GM12891 (cell line): ENCODE data around the gene ROBO1.

Source experiments
- DNase-seq: peaks from one replicate; pipeline ENCODE4 v3.0.0; 2011; ENCODE audit warnings: low spot score; ENCODE audit not compliant: insufficient read length
- FAIRE-seq: peaks from 2 replicates; lab custom pipeline; 2011; peaks lifted over from hg19 to GRCh38; lab: Jason Lieb, UNC
- PAX5 ChIP-seq: IDR thresholded peaks from 2 replicates; pipeline ENCODE4 v1.6.1; 2011; ENCODE audit warnings: low read length, moderate library complexity, mild to moderate bottlenecking; ENCODE audit not compliant: insufficient read depth, severe bottlenecking
- POLR2A ChIP-seq: IDR thresholded peaks from 2 replicates; pipeline ENCODE4 v1.6.1; 2011; ENCODE audit warnings: low read depth, low read length, control low read depth
- POLR2AphosphoS5 ChIP-seq: IDR thresholded peaks from 2 replicates; pipeline ENCODE4 v1.6.1; 2011; ENCODE audit warnings: low read depth, low read length, control low read depth
- POU2F2 ChIP-seq: IDR thresholded peaks from 2 replicates; pipeline ENCODE4 v1.6.1; 2011; ENCODE audit warnings: low read depth, mild to moderate bottlenecking, control low read depth, low read length, moderate library complexity
- SPI1 ChIP-seq: IDR thresholded peaks from 2 replicates; pipeline ENCODE4 v1.6.1; 2011; ENCODE audit warnings: low read depth, low read length, control low read depth
- TAF1 ChIP-seq: IDR thresholded peaks from 2 replicates; pipeline ENCODE4 v1.6.1; 2011; ENCODE audit warnings: low read depth, low read length, control low read depth

The ROBO1 gene

GRCh38 chr3:78825118-78825857 is 942.5 kb downstream of the ROBO1 start:
- FAIRE-seq (no peak), DNase-seq (no peak)
- TF ChIP-seq TAF1: no peak
- TF ChIP-seq POLR2AphosphoS5: no peak
- TF ChIP-seq SPI1: no peak
- TF ChIP-seq POU2F2: 0 out of 2 replicates have a peak, but pooled peaks have one; percentile 10

GRCh38 chr3:78823859-78824258 is 943.9 kb downstream of the ROBO1 start:
- no peak for TF ChIP-seq TAF1
- no peak for TF ChIP-seq POLR2AphosphoS5
- TF ChIP-seq POLR2A: no peak
- no peak for TF ChIP-seq SPI1
- no peak for TF ChIP-seq POU2F2
- no peak for TF ChIP-seq PAX5
- DNase-seq (no peak), FAIRE-seq (no peak)

- no peak for TF ChIP-seq TAF1
- no peak for TF ChIP-seq POLR2AphosphoS5
- TF ChIP-seq POLR2A: no peak
- no peak for TF ChIP-seq POU2F2
- no peak for TF ChIP-seq PAX5
- TF ChIP-seq SPI1: no peak
- DNase-seq (no peak), FAIRE-seq (no peak)
Observed at GRCh38 chr3:78823434-78823833, 944.4 kb downstream of the ROBO1 start.

- TF ChIP-seq POU2F2: no peak
- TF ChIP-seq PAX5: no peak
- no peak for TF ChIP-seq SPI1
- TF ChIP-seq POLR2A: no peak
- no peak for TF ChIP-seq POLR2AphosphoS5
- TF ChIP-seq TAF1: no peak
- FAIRE-seq (no peak), DNase-seq (no peak)
Observed at GRCh38 chr3:78822726-78823125, 945.1 kb downstream of the ROBO1 start.

- TF ChIP-seq PAX5: no peak
- TF ChIP-seq SPI1: no peak
- no peak for TF ChIP-seq POU2F2
- no peak for TF ChIP-seq POLR2AphosphoS5
- TF ChIP-seq TAF1: no peak
- no peak for TF ChIP-seq POLR2A
- no peak for DNase-seq
- FAIRE-seq: no peak
Observed at GRCh38 chr3:78820542-78820941, 947.3 kb downstream of the ROBO1 start.

GRCh38 chr3:78818161-78818985 is 949.4 kb downstream of the ROBO1 start:
- FAIRE-seq: no peak
- DNase-seq: no peak
- TF ChIP-seq POLR2AphosphoS5 (no peak), POU2F2 (no peak), SPI1 (no peak), POLR2A (no peak), PAX5 (no peak), TAF1 (no peak)

GRCh38 chr3:78814893-78815562 is 952.8 kb downstream of the ROBO1 start:
- FAIRE-seq (no peak), DNase-seq (no peak)
- TF ChIP-seq POLR2A (no peak), PAX5 (no peak), SPI1 (no peak), POU2F2 (no peak)

GRCh38 chr3:78812166-78812565 is 955.6 kb downstream of the ROBO1 start:
- TF ChIP-seq POLR2A (no peak), POLR2AphosphoS5 (no peak), TAF1 (no peak), SPI1 (no peak), PAX5 (no peak), POU2F2 (no peak)
- DNase-seq: no peak
- no peak for FAIRE-seq

GRCh38 chr3:78809966-78810365 is 957.8 kb downstream of the ROBO1 start:
- DNase-seq (no peak), FAIRE-seq (no peak)
- TF ChIP-seq POU2F2 (no peak), PAX5 (no peak), POLR2A (no peak), TAF1 (no peak), POLR2AphosphoS5 (no peak), SPI1 (no peak)
